HFFc6 (cell line): ENCODE measurements around the gene AQP1. TPM values are rescaled to one million over a fixed set of nuclear protein-coding genes. Genes with fewer than 3 reads are reported as not detected.

Source experiments
- DNase-seq: peaks from one replicate; pipeline ENCODE4 v3.0.0-alpha.2; 2018
- H3K27ac Mint-ChIP-seq: 2 replicates; pipeline ENCODE4 v1.8.0; 2020; ENCODE audit warnings: mild to moderate bottlenecking, mixed read lengths
- H3K27me3 Mint-ChIP-seq: 2 replicates; pipeline ENCODE4 v1.8.0; 2021; ENCODE audit warnings: mild to moderate bottlenecking, moderate library complexity, mixed read lengths; ENCODE audit not compliant: insufficient read depth
- H3K36me3 Mint-ChIP-seq: 2 replicates; pipeline ENCODE4 v1.8.0; 2021; ENCODE audit warnings: low read depth, mixed read lengths
- H3K4me1 Mint-ChIP-seq: 2 replicates; pipeline ENCODE4 v1.8.0; 2020; ENCODE audit warnings: low read depth, mixed read lengths
- H3K4me3 Mint-ChIP-seq: 2 replicates; pipeline ENCODE4 v1.8.0; 2020; ENCODE audit warnings: mild to moderate bottlenecking, moderate library complexity, mixed read lengths
- H3K9me3 Mint-ChIP-seq: 2 replicates; pipeline ENCODE4 v1.8.0; 2020; ENCODE audit warnings: mild to moderate bottlenecking, mixed read lengths
- total RNA-seq, 6 experiments: library from RNA; stranded (reverse); fragmentation: NEBNext Ultra II Directional; extraction: Animal tissue kit (Norgen Biotek cat#: 25700); gene quantifications; 2 replicates in 1 of 6; 3 replicates in 5 of 6; pipeline ENCODE4 v1.2.3, GENCODE V29; 2021
- TF ChIP-seq, protein P1 (sequence below): fragments of 200-600 bp; sonication (generic); IDR thresholded peaks from 2 replicates; pipeline ENCODE4 v1.5.0; 2021; ENCODE audit warnings: antibody characterized with exemption, mild to moderate bottlenecking

AQP1 gene
- total RNA-seq, 6 experiments from 2014 or later: 0.40 to 0.94 (median 0.57) TPM

DNA sequence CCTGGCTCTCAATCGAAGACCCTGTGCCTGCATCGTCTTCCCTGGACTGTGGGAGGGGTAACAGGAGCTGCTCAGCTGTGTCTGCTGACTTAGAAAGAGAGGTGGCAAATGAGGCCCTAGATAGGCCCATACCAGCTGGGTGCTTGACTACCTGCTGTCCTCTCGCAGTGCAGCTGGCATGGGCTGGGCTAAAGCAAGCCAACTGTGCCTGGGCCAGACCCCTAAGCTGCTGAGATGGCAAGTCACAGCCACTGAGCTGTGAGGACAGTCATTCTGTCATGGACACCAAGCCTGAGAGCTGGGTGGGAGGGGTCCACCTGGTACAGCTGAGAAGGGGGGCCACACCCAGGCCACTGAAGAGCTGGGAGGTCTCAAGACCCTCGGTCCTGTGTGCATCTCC, 45.8 kb upstream of the AQP1 start:
- TF ChIP-seq, protein P1, sequence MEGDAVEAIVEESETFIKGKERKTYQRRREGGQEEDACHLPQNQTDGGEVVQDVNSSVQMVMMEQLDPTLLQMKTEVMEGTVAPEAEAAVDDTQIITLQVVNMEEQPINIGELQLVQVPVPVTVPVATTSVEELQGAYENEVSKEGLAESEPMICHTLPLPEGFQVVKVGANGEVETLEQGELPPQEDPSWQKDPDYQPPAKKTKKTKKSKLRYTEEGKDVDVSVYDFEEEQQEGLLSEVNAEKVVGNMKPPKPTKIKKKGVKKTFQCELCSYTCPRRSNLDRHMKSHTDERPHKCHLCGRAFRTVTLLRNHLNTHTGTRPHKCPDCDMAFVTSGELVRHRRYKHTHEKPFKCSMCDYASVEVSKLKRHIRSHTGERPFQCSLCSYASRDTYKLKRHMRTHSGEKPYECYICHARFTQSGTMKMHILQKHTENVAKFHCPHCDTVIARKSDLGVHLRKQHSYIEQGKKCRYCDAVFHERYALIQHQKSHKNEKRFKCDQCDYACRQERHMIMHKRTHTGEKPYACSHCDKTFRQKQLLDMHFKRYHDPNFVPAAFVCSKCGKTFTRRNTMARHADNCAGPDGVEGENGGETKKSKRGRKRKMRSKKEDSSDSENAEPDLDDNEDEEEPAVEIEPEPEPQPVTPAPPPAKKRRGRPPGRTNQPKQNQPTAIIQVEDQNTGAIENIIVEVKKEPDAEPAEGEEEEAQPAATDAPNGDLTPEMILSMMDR: no peak

DNA sequence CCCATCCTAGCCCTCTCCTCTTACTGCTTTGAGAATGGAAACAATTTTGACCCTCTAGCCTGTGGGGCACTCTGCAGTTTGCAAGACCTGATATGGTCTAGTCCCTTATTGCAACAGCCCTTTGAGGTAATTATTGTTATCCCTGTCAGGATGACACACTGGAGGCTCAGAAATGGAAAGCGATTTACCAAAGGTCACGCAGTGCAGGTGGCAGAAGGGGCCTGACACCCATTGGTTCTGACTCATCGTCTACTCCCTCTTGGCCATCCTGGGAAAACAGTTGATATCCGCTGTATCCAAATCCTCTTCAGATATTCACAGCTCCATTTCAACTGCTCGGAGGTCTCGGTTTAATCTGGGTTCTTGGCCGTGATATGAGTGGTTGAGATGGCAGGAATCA, 44.7 kb upstream of the AQP1 start:
- Mint-ChIP-seq H3K9me3 (no peaks in the 10 kb centered on the region), H3K27me3 (peaks cover 8% of the 10 kb centered on the region), H3K4me3 (no peak overlapping the region), H3K4me1 (no peaks in the 10 kb centered on the region; the same call in 1 of the 2 replicates), H3K36me3 (no peaks in the 10 kb centered on the region), H3K27ac (no peak overlapping the region)
- no peak for DNase-seq
- TF ChIP-seq, protein P1: no peak

More for the DNA sequence above, 45.8 kb upstream of the AQP1 start:
- Mint-ChIP-seq H3K4me1 (no peaks in the 10 kb centered on the region; the same call in 1 of the 2 replicates), H3K27ac (no peak overlapping the region), H3K4me3 (no peak overlapping the region), H3K9me3 (no peaks in the 10 kb centered on the region), H3K27me3 (peaks cover 8% of the 10 kb centered on the region), H3K36me3 (no peaks in the 10 kb centered on the region)
- no peak for DNase-seq

DNA sequence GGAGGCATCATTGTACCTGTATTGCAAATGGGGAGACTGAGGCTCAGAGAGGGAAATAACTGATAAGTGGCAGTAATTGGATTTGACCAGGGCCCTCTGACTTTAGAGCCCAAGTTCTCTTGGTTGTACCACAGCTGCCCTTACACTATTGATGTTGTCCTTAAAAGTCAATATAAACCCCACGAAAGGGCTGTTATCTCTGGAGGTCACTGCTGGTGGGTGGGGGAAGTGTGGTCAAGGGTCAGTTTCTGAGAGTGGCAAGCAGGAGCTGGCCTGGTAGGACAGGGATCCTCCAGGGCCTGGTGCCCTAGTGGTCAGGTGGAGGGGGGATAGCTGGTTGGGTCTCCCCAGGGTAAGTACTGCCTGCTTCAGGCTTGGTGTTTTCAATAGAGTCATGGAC, 44.2 kb upstream of the AQP1 start:
- Mint-ChIP-seq H3K9me3 (no peaks in the 10 kb centered on the region), H3K27me3 (peaks cover 8% of the 10 kb centered on the region), H3K4me1 (no peaks in the 10 kb centered on the region; the same call in 1 of the 2 replicates), H3K27ac (no peak overlapping the region), H3K4me3 (no peak overlapping the region), H3K36me3 (no peaks in the 10 kb centered on the region)
- no peak for DNase-seq
- TF ChIP-seq, protein P1: no peak

DNA sequence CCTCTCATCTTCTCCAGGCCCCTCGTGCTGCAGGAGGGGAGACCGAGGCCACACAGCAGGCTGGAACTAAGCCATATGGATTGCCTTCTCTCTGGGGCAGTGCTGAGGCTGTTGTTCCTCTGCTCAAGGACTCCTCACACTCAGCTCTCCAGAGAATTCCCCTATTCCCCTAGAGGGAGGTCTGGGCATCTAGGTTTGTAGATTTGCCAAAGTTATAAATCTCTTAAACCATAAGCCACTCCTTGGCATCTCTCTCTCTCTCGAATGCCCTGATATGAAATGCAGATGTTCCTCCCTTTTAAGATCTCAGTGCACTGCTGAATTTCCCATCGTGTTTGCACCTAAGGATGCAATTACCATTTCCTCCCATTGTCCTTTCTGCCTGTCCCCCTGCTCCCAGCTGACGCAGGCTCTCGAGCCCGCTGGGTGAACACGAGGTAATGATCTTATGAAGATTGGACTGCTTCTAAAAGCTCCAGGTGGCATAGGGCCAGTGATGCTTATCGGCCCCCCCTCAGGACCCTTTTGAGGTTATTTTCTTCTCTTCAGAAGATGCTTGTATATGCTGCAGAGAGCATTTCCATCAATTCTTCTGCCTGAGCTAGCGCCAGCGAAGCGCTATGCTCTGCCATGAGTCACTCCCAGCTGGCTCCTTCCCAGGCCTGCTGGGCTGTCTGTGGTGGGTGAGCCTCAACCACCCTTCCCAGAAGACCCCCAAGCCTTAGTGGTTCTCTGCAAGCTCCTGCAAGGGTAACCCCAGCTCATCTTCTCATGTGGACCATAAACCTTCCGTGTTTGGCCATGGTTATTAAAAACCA, 41.6 kb upstream of the AQP1 start:
- peaks cover 2% of the 10 kb centered on the region for H3K27me3 Mint-ChIP-seq
- peaks cover 4% of the 10 kb centered on the region; the same call in 1 of the 2 replicates for H3K4me1 Mint-ChIP-seq
- 0 out of 2 replicates have a peak, but pooled peaks cover under 1% of the 10 kb centered on the region for H3K36me3 Mint-ChIP-seq
- TF ChIP-seq, protein P1: no peak
- no peak overlapping the region for H3K4me3 Mint-ChIP-seq
- DNase-seq: no peak
- peaks cover 5% of the 10 kb centered on the region; the same call in 1 of the 2 replicates for H3K9me3 Mint-ChIP-seq
- no peak overlapping the region for H3K27ac Mint-ChIP-seq

DNA sequence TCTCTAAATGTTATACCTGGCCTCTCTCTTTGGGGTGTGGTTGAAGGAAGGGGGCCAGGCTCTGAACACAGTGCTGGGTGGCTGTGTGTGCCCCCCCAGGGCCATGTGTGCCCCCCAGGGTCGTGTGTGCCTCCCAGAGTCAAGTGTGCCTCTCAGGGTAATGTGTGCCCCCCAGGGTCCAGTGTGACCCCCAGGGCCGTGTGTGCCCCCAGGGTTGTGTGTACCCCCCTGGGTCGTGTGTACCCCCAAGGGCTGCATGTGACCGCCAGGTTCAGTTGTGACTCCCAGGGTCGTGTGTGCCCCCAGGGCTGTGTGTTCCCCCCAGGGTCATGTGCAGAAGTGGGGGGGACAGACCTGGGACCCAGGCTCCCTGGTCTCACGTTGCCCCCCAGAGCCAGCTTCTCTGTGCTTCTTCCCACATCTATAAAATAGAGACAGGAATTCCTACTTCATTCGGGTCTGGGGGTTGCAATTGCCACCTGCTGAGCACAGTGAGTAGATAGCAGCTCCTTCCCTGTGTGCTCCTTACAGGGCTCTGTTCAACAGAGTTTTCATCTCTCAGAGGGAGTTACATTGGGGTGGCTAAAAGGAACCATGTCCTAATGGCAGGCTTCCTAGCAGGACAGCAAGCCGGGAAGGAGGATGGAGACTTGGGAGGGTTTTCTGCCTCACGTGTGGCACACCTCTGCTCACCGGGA, 40.7 kb upstream of the AQP1 start:
- Mint-ChIP-seq H3K36me3 (peaks cover 5% of the 10 kb centered on the region; the same call in 1 of the 2 replicates), H3K9me3 (peaks cover 6% of the 10 kb centered on the region; the same call in 1 of the 2 replicates), H3K27ac (no peak overlapping the region), H3K27me3 (peaks cover 2% of the 10 kb centered on the region), H3K4me3 (no peak overlapping the region), H3K4me1 (peaks cover 6% of the 10 kb centered on the region; the same call in 1 of the 2 replicates)
- no peak for DNase-seq
- TF ChIP-seq, protein P1: no peak
